Fibroblast of lung (primary cell): ENCODE results near the gene MGAT4C. TPM values are rescaled to one million over a fixed set of nuclear protein-coding genes. Genes with fewer than 3 reads are reported as not detected.

ENCODE experiments used
- DNase-seq, 2 donors: peaks; one replicate each; pipeline versions ENCODE4 v3.0.0 to v3.0.0-alpha.2; 2010; ENCODE audit warnings: low read depth in 2 of 2
- H2AFZ ChIP-seq: 2 replicates; pipeline ENCODE4 v1.5.1; 2012; ENCODE audit warnings: low read length, control low read depth, inconsistent platforms
- H3K27ac ChIP-seq: 2 replicates; pipeline ENCODE4 v1.5.1; 2011; ENCODE audit warnings: low read length, control low read depth; ENCODE audit not compliant: insufficient read depth
- H3K27me3 ChIP-seq: 2 replicates; pipeline ENCODE4 v1.5.1; 2011; ENCODE audit warnings: mild to moderate bottlenecking, low read length; ENCODE audit not compliant: control insufficient read depth, insufficient read depth
- H3K36me3 ChIP-seq: 2 replicates; pipeline ENCODE4 v1.5.1; 2011; ENCODE audit warnings: low read length; ENCODE audit not compliant: control insufficient read depth, insufficient read depth
- H3K4me1 ChIP-seq: 2 replicates; pipeline ENCODE4 v1.5.1; 2011; ENCODE audit warnings: low read length; ENCODE audit not compliant: control insufficient read depth, insufficient read depth; ENCODE audit errors: extremely low read depth
- H3K4me2 ChIP-seq: 2 replicates; pipeline ENCODE4 v1.5.1; 2011; ENCODE audit warnings: low read length, control low read depth; ENCODE audit not compliant: insufficient read depth; ENCODE audit errors: extremely low read depth
- H3K4me3 ChIP-seq, 4 experiments: fragments of 200-600 bp in 1 of 4; sonication (generic) in 1 of 4; replicated peaks in 1 of 4; 2 replicates each; pipeline ENCODE4 v1.5.1; 2011 to 2016; ENCODE audit warnings: low read length in 4 of 4, low read depth in 3 of 4, mild to moderate bottlenecking in 3 of 4, control low read depth in 2 of 4, inconsistent platforms in 1 of 4, mixed read lengths in 1 of 4; ENCODE audit not compliant: insufficient read depth in 1 of 4; ENCODE audit errors: control extremely low read depth in 1 of 4
- H3K79me2 ChIP-seq: 2 replicates; pipeline ENCODE4 v1.5.1; 2012; ENCODE audit warnings: mild to moderate bottlenecking, low read length, inconsistent platforms; ENCODE audit not compliant: control insufficient read depth, insufficient read depth
- H3K9ac ChIP-seq: 2 replicates; pipeline ENCODE4 v1.5.1; 2011; ENCODE audit warnings: mild to moderate bottlenecking, low read length, control low read depth; ENCODE audit not compliant: insufficient read depth
- H3K9me3 ChIP-seq: 2 replicates; pipeline ENCODE4 v1.5.1; 2012; ENCODE audit warnings: low read depth, low read length; ENCODE audit not compliant: control insufficient read depth, insufficient read depth
- H4K20me1 ChIP-seq: 2 replicates; pipeline ENCODE4 v1.5.1; 2011; ENCODE audit warnings: low read length; ENCODE audit not compliant: control insufficient read depth, insufficient read depth; ENCODE audit errors: extremely low read depth
- EZH2 ChIP-seq: IDR thresholded peaks from 2 replicates; pipeline ENCODE4 v1.5.1; 2012; ENCODE audit warnings: low read length, control low read depth, mild to moderate bottlenecking; ENCODE audit errors: missing control alignments
- polyA plus RNA-seq, 2 donors: library from polyadenylated mRNA; depleted of rRNA in 1 of 2; stranded (reverse) in 1 of 2; unstranded in 1 of 2; fragments of >200 nt; gene quantifications; 2 replicates each; pipeline ENCODE4 v1.2.1, GENCODE V29; 2011 to 2012; ENCODE audit warnings: missing spikeins in 1 of 2
- total RNA-seq: library from RNA; depleted of rRNA; stranded (reverse); fragments of >200 nt; gene quantifications from 2 replicates; pipeline ENCODE4 v1.2.1, GENCODE V29; 2014
- TF ChIP-seq, protein P1 (sequence below), 2 donors: IDR thresholded peaks in 1 of 2; conservative IDR thresholded peaks in 1 of 2; 1 replicate in 1 of 2; 2 replicates in 1 of 2; pipeline ENCODE4 v1.5.1; 2011 to 2012; ENCODE audit warnings: low read length in 2 of 2, control low read depth in 1 of 2, inconsistent platforms in 1 of 2, low read depth in 1 of 2, mild to moderate bottlenecking in 1 of 2

MGAT4C gene
- total and polyA plus RNA-seq, 2 donors (not counting 1 experiment from before 2014, with no cell fraction given): not detected

DNA sequence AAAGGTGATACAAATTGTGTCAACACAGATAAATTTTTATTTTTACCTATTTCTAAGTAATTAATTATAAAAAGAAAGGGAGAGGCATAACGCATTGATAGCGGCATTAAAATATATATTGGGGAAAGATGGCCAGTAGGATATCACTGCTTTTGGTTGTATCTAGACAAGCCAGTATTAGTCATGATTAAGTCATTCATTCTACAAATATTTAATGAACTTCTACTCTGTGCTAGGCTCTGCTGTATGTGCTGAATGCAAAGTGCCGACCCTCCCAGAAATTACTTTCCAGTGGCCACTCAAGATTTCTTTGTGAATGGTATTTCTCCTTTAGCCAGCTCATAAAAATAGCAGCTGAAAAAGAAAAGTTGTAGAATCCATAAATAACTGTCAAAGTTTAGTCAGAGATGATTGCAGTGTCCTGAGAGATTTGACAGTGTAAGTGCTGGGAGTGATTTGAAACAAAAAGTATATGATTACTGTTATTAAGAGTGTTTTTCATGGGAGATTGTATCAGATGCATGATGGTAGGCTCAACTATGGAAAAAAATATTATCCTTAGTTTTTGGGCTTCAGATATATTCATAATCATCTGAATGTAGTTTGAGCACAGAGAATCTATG lies 133.2 kb downstream of the MGAT4C start:
- no peak overlapping the region for H2AFZ ChIP-seq

DNA sequence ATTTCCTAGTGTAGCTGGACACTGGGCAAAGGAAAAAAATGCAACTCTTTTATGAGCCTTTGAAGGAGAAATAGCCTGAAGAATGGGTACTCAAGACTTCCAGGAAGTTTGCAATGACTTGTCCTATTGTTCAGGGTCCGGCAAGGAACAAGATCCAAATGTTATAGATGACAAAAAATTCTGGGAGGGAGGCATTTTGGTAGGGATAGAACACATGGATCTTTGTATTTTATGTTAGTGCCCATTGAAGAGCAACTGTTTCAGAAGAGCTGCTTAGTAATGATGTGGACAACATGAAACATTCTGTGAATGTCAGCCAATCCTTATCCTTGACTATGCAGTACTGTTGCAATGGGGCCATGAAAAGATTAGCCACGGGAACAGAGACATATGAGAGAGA lies 138.0 kb downstream of the MGAT4C start:
- no peak overlapping the region for H3K4me2 ChIP-seq
- H3K36me3 ChIP-seq: no peaks in the 10 kb centered on the region
- H4K20me1 ChIP-seq: no peaks in the 10 kb centered on the region
- no peaks in the 10 kb centered on the region for H3K4me1 ChIP-seq
- H2AFZ ChIP-seq: no peak overlapping the region
- no peak for DNase-seq
- H3K27ac ChIP-seq: no peak overlapping the region
- no peak overlapping the region for H3K4me3 ChIP-seq
- no peak overlapping the region for H3K9ac ChIP-seq
- H3K9me3 ChIP-seq: no peaks in the 10 kb centered on the region
- TF ChIP-seq EZH2: no peak
- TF ChIP-seq, protein P1, sequence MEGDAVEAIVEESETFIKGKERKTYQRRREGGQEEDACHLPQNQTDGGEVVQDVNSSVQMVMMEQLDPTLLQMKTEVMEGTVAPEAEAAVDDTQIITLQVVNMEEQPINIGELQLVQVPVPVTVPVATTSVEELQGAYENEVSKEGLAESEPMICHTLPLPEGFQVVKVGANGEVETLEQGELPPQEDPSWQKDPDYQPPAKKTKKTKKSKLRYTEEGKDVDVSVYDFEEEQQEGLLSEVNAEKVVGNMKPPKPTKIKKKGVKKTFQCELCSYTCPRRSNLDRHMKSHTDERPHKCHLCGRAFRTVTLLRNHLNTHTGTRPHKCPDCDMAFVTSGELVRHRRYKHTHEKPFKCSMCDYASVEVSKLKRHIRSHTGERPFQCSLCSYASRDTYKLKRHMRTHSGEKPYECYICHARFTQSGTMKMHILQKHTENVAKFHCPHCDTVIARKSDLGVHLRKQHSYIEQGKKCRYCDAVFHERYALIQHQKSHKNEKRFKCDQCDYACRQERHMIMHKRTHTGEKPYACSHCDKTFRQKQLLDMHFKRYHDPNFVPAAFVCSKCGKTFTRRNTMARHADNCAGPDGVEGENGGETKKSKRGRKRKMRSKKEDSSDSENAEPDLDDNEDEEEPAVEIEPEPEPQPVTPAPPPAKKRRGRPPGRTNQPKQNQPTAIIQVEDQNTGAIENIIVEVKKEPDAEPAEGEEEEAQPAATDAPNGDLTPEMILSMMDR (conservative IDR thresholded peaks at IDR 0.05 in 1 of 2, IDR thresholded peaks at IDR 0.05 in 1 of 2; ENCODE audit: low read depth in 1 of 2, low read length in 2 of 2): no peak
- H3K79me2 ChIP-seq: no peaks in the 10 kb centered on the region
- H3K27me3 ChIP-seq: no peaks in the 10 kb centered on the region

More for the DNA sequence above, 133.2 kb downstream of the MGAT4C start:
- Histone ChIP-seq H3K27me3 (no peaks in the 10 kb centered on the region), H3K4me3 (no peak overlapping the region), H3K27ac (no peak overlapping the region), H3K4me2 (no peak overlapping the region), H4K20me1 (no peaks in the 10 kb centered on the region), H3K4me1 (no peaks in the 10 kb centered on the region), H3K79me2 (no peaks in the 10 kb centered on the region), H3K36me3 (no peaks in the 10 kb centered on the region), H3K9ac (no peak overlapping the region), H3K9me3 (no peaks in the 10 kb centered on the region)
- no peak for TF ChIP-seq EZH2
- TF ChIP-seq, protein P1 (conservative IDR thresholded peaks at IDR 0.05 in 1 of 2, IDR thresholded peaks at IDR 0.05 in 1 of 2; ENCODE audit: low read depth in 1 of 2, low read length in 2 of 2): no peak
- no peak for DNase-seq

DNA sequence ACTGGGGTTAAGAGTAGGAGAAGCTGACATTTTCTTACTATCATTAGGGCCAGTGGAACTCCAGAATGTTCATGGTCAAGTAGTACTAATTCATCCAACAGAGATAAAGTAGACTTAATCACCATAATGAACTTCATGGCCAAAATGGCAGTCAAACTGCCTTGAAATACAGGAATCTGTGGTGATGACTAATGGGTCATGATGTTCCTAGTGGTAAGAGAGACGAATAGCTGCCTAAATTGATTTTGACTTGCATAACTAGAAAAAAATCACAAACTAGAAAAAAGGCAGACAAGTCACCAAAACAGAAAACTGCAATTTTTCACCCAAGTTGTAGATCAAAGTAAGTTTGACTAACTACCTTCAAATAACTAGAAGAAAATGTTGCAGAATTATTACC lies 138.5 kb downstream of the MGAT4C start:
- no peaks in the 10 kb centered on the region for H3K36me3 ChIP-seq
- H3K27ac ChIP-seq: no peak overlapping the region
- no peaks in the 10 kb centered on the region for H4K20me1 ChIP-seq
- H3K27me3 ChIP-seq: no peaks in the 10 kb centered on the region
- peak; percentile 1 to 68 for DNase-seq
- no peaks in the 10 kb centered on the region for H3K4me1 ChIP-seq
- H3K9me3 ChIP-seq: no peaks in the 10 kb centered on the region
- H3K9ac ChIP-seq: no peak overlapping the region
- no peak overlapping the region for H3K4me2 ChIP-seq
- H3K4me3 ChIP-seq: no peak overlapping the region
- no peak overlapping the region for H2AFZ ChIP-seq
- H3K79me2 ChIP-seq: no peaks in the 10 kb centered on the region
- no peak for TF ChIP-seq EZH2
- TF ChIP-seq, protein P1 (conservative IDR thresholded peaks at IDR 0.05 in 1 of 2, IDR thresholded peaks at IDR 0.05 in 1 of 2; ENCODE audit: low read depth in 1 of 2, low read length in 2 of 2): no peak
